Ammon's horn (tissue), 1 donor: ENCODE results near the gene SART3.
A peak's percentile ranks its signal among the peaks of the same experiment; 100 is the strongest.
"Not testable (repeated sequence)": the region's sequence is repeated elsewhere in the genome, so short reads cannot be mapped to it uniquely, and the experiment has no call there.

Experiments used
- DNase-seq: peaks from one replicate; pipeline ENCODE4 v3.0.0-alpha.2; 2016; ENCODE audit warnings: low spot score

Gene SART3

GRCh38 chr12:108485371-108485770 lies 75.6 kb downstream of the SART3 start:
- not testable (repeated sequence) for DNase-seq

- DNase-seq: no peak
These were observed 76.1 kb downstream of the SART3 start for GRCh38 chr12:108484845-108485244.

DNA sequence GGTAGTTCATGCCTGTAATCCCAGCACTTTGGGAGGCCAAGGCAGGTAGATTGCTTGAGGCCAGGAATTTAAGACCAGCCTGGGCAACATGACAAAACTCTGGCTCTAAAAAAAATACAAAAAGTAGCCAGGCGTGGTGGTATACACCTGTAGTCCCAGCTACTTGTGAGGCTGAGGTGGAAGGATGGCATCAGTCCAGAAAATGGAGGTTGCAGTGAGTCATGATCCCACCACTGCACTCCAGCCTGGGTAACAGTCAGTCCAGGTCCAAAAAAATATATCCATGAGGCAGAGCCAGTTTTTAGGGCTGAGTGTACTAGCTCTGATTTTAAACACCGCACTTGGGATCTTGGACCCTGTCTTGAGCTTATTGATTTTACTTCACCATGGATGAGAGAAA lies 76.5 kb downstream of the SART3 start:
- DNase-seq: no peak

DNA sequence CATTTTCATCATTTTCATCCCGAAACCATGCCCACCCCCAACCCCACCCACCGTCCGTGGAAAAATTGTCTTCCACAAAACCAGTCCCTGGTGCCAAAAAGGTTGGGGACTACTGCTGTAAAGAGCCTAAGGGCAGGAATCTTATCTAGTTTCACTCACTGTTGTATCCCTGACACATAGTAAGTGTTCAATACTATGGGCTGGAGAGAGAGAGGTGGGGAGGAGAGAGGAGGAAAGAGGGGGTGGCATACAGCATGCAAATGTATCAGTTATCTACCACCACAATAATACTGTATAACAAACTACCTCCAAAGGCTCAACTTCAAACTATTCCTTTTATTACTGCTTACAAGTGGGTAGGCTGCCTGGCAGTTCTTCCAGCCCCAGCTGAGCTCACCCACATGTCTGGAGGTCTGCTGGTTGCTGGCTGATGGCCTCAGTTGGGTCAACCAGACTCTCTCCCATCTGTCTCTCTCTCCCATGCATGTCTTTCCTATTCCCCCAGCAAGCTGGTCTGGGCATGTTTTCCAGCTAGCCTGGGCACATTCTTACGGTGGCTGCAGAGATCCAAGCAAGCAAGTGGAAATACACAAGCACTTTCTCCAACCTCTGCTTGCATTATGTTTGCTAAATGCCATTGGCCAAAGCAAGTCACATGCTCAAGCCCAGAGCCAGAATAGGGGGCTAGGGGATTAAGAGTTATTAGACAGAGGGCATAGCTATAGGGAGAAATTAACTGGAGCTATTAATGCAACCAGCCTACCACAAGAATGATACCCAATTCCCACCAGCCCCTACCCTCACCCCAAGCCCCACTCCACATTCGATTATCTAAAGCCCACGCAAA lies 77.5 kb downstream of the SART3 start:
- DNase-seq: peak; percentile 21

- DNase-seq: no peak
These were observed 78.2 kb downstream of the SART3 start for GRCh38 chr12:108482717-108483212.

GRCh38 chr12:108479364-108480070 lies 81.5 kb downstream of the SART3 start:
- no peak for DNase-seq

DNA sequence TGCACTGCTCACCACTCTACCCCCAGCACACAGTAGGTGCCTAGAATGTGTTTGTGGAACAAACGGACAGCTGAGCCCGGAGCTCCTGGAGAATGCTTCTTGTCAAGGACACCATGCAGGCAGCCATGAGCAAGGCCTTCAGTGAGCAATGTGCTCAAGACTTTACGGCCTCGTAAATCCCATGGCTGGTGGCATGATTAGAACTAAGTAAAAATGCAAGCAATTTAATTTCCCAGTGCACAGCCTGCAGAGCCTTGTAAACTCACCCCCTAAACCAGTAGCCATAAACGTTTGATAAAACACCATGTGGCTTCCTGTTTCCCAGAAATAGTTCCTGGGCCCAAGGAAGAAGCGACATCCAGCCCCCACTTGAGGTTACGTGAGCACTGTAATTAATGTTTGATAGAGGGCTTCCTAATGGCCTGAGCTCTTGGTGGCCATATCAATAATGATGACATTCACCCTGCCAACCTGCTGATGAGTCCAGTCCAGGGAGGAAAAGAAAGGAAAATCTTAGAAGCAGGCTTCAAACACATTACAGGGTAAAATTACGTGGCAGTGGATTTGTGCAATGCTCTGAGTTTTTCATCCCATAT lies 82.3 kb downstream of the SART3 start:
- no peak for DNase-seq

GRCh38 chr12:108477881-108478259 lies 83.1 kb downstream of the SART3 start:
- DNase-seq: no peak

DNA sequence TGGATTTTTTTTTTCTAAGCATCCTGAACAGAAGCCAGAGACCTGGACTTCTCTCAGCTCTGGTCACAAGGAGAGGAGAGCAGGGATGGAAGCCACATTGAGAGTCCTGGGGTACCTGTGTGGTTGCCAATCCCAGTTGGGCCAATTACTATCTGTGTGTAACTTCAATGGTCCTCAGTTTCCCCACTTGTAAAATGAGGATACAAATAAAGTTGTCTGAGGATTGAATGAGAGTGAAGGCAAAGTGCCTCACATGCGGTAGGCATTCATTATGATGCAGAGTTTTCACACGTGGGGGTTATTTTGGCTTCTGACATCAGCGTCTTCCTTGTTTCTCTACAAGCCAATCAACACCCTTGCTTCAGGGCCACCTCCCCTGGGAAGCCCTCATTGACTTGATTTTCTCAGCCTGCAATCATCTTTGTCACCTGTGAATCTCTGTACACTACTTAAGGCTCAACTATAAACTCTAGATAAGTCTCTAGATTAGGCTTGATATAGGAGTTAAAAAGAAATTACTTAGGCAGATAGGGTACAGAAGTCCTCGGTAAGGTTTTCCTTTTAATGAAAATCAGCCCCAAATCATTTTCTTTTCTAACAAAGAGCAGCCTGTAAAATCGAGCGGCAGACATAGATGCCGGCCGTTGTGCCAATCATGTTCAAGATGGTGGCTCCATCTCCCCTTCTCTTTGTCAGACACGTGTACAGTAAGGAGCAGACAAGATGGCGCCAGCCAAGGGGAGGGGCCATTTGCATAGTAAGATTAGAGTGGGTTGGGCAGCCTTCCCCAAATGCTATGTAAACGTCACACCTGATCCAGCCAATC lies 83.7 kb downstream of the SART3 start:
- no peak for DNase-seq

DNA sequence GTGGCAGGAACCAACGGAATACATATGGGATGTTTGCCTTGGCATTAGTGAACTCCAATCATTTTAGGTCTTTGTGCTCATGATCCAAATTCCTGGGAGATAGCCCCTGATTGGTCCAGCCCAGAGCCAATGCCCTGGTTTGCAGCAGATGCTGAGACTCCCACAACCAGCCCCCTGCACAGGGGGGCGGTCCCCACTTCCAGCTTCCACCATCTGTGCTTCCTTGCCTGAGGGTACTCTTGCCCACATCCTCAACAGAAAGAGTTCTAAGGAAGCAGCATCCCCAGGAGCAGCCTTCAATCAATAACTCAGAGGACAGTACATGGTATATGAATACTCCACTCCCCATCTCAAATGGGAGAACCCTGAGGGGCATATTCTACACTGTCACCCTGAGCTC lies 85.6 kb downstream of the SART3 start:
- DNase-seq: peak; percentile 35

- DNase-seq: no peak
These were observed 87.4 kb downstream of the SART3 start for GRCh38 chr12:108473400-108474055.
